ENCODE data around the gene PPIH.

The PPIH gene

DNA sequence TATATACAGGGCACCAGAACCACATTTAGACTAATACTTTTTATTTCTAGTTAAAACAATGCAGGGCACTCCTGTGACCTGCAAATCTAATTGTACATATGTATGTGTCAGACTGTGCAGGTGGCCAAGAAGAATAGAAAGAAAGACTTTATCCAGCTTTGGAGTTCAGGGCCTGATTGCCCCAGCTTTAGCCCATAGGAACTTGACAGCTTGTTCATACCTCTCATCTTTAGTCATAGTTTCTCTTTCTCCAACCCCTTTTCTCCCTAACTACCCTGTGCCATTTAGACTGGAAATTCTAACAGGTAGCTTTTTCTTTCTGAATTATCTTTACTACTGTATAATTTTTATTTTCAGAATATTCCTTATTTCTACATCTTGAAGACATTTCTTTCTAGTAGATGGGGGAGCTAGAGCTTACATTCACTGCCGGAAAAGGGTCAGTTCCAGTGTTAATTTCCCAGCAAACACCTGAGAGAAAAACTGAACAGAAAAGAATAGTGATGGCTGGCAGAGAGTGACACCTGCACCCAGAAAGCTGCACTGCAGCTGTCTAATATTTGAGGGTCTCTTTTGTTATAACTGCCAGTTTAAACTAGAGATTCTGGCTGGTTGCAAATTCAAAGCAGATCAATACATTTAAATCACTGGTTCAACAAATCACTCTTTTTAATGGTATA, 32.4 kb downstream of the PPIH start:
- Histone ChIP-seq H3K27ac (ENCODE audit: extremely low read depth, low read depth, low read length) (no peak overlapping the region), H3K36me3 (ENCODE audit: control insufficient read depth in 2 of 2, insufficient read depth in 1 of 2, low read length in 2 of 2) (peaks cover 3 to 82% of the 10 kb centered on the region in 2 experiments; a peak in 2 of 3 replicates), H3K9me3 (ENCODE audit: control insufficient read depth, insufficient read depth, low read depth, low read length) (no peaks in the 10 kb centered on the region), H3K4me3 (ENCODE audit: low read depth, low read length) (no peak overlapping the region), H3K4me1 (ENCODE audit: control insufficient read depth, insufficient read depth, low read length) (peaks cover 28% of the 10 kb centered on the region)
- ChIA-PET CTCF (interaction anchor here (0.6 to 1.6 kb wide), 5 partner anchors 17 to 543 kb away, joined by 3 to 6 read pairs (median 4); no protein-coding TSS in a partner anchor), POLR2A (interaction anchor here (1.6 to 2.9 kb wide), 2 partner anchors 8 to 76 kb away, joined by 5 to 19 read pairs; partner anchors contain the start of genes C1orf50, P3H1 and YBX1)
- TF ChIP-seq ZNF23 (tag by site-specific recombination; IDR thresholded peaks at IDR 0.05; ENCODE audit: borderline replicate concordance) (no peak), KLF9 (tag by site-specific recombination; IDR thresholded peaks at IDR 0.05; ENCODE audit: low read depth) (no peak), IKZF3 (tag by site-specific recombination; IDR thresholded peaks at IDR 0.05) (no peak), ZNF354C (tag by site-specific recombination; IDR thresholded peaks at IDR 0.05; ENCODE audit: borderline replicate concordance, low read depth) (no peak)
- TF ChIP-seq, protein P1, sequence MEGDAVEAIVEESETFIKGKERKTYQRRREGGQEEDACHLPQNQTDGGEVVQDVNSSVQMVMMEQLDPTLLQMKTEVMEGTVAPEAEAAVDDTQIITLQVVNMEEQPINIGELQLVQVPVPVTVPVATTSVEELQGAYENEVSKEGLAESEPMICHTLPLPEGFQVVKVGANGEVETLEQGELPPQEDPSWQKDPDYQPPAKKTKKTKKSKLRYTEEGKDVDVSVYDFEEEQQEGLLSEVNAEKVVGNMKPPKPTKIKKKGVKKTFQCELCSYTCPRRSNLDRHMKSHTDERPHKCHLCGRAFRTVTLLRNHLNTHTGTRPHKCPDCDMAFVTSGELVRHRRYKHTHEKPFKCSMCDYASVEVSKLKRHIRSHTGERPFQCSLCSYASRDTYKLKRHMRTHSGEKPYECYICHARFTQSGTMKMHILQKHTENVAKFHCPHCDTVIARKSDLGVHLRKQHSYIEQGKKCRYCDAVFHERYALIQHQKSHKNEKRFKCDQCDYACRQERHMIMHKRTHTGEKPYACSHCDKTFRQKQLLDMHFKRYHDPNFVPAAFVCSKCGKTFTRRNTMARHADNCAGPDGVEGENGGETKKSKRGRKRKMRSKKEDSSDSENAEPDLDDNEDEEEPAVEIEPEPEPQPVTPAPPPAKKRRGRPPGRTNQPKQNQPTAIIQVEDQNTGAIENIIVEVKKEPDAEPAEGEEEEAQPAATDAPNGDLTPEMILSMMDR (tag by site-specific recombination; IDR thresholded peaks at IDR 0.05): peak; percentile 11; the same call in 1 of the 2 replicates

- CTCF ChIA-PET: interaction anchor here (0.6 to 1.6 kb wide), 6 partner anchors 18 to 544 kb away, joined by 3 to 6 read pairs (median 4); no protein-coding TSS in a partner anchor
- POLR2A ChIA-PET: interaction anchor here (0.8 to 2.9 kb wide), 3 partner anchors 8 to 76 kb away, joined by 5 to 19 read pairs (median 6); partner anchors contain the start of genes C1orf50, P3H1 and YBX1
- Histone ChIP-seq H3K4me3 (ENCODE audit: low read depth, low read length) (no peak overlapping the region), H3K36me3 (ENCODE audit: control insufficient read depth in 2 of 2, insufficient read depth in 1 of 2, low read length in 2 of 2) (peaks cover 3 to 82% of the 10 kb centered on the region in 2 experiments; a peak in 2 of 3 replicates), H3K4me1 (ENCODE audit: control insufficient read depth, insufficient read depth, low read length) (peaks cover 23% of the 10 kb centered on the region), H3K9me3 (ENCODE audit: control insufficient read depth, insufficient read depth, low read depth, low read length) (no peaks in the 10 kb centered on the region), H3K27ac (ENCODE audit: extremely low read depth, low read depth, low read length) (no peak overlapping the region)
- TF ChIP-seq ZNF513 (tag by site-specific recombination; IDR thresholded peaks at IDR 0.05) (no peak), ZNF777 (tag by site-specific recombination; IDR thresholded peaks at IDR 0.05; ENCODE audit: borderline replicate concordance) (no peak), ZNF274 (IDR thresholded peaks at IDR 0.05; ENCODE audit: low read length) (no peak), ZNF274 (tag by site-specific recombination; IDR thresholded peaks at IDR 0.05; ENCODE audit: borderline replicate concordance) (no peak), ZFP3 (tag by site-specific recombination; IDR thresholded peaks at IDR 0.05; ENCODE audit: low read depth) (no peak), SETDB1 (IDR thresholded peaks at IDR 0.05; ENCODE audit: insufficient read length, low read length) (no peak)
- TF ChIP-seq, protein P2, sequence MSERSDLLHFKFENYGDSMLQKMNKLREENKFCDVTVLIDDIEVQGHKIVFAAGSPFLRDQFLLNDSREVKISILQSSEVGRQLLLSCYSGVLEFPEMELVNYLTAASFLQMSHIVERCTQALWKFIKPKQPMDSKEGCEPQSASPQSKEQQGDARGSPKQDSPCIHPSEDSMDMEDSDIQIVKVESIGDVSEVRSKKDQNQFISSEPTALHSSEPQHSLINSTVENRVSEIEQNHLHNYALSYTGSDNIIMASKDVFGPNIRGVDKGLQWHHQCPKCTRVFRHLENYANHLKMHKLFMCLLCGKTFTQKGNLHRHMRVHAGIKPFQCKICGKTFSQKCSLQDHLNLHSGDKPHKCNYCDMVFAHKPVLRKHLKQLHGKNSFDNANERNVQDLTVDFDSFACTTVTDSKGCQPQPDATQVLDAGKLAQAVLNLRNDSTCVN (tag by site-specific recombination; optimal IDR thresholded peaks at IDR 0.05): no peak
- TF ChIP-seq, protein P3, sequence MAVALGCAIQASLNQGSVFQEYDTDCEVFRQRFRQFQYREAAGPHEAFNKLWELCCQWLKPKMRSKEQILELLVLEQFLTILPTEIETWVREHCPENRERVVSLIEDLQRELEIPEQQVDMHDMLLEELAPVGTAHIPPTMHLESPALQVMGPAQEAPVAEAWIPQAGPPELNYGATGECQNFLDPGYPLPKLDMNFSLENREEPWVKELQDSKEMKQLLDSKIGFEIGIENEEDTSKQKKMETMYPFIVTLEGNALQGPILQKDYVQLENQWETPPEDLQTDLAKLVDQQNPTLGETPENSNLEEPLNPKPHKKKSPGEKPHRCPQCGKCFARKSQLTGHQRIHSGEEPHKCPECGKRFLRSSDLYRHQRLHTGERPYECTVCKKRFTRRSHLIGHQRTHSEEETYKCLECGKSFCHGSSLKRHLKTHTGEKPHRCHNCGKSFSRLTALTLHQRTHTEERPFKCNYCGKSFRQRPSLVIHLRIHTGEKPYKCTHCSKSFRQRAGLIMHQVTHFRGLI (tag by site-specific recombination; IDR thresholded peaks at IDR 0.05): no peak
Measured at GRCh38 chr1:42691157-42691498, 32.9 kb downstream of the PPIH start.

DNA sequence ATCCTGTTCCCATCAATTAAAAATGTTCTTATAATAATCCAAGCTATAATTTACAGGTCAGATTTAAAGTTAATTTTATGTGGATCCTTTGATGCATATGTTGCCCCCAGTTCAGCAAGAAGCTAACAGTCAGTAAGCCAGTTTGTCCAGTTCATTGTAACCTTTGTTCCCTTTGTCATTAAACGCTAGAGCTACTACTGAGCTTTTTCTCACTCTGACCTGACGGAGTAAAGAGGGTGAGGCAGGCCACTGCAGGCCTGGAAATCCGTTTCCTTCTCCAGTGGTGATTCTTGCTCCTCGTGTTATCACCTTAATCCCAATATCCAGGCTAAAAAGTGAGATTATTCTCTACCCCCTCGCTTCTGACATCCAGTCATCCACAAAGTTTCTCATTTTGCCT, 34.2 kb downstream of the PPIH start:
- H3K27ac ChIP-seq (ENCODE audit: extremely low read depth, low read depth, low read length): no peak overlapping the region
- no peaks in the 10 kb centered on the region for H3K9me3 ChIP-seq (ENCODE audit: control insufficient read depth, insufficient read depth, low read depth, low read length)
- peaks cover 8 to 83% of the 10 kb centered on the region in 2 experiments for H3K36me3 ChIP-seq (ENCODE audit: control insufficient read depth in 2 of 2, insufficient read depth in 1 of 2, low read length in 2 of 2)
- POLR2A ChIA-PET: interaction anchor here (2.9 kb wide), 1 partner anchor 10 kb away, joined by 19 read pairs; the partner anchor contains the start of gene YBX1
- H3K4me1 ChIP-seq (ENCODE audit: control insufficient read depth, insufficient read depth, low read length): peaks cover 17% of the 10 kb centered on the region
- H3K4me3 ChIP-seq (ENCODE audit: low read depth, low read length): no peak overlapping the region
- TF ChIP-seq ZBTB20 (tag by site-specific recombination; IDR thresholded peaks at IDR 0.05) (no peak), GLIS1 (tag by site-specific recombination; IDR thresholded peaks at IDR 0.05) (no peak)
- TF ChIP-seq, protein P4, sequence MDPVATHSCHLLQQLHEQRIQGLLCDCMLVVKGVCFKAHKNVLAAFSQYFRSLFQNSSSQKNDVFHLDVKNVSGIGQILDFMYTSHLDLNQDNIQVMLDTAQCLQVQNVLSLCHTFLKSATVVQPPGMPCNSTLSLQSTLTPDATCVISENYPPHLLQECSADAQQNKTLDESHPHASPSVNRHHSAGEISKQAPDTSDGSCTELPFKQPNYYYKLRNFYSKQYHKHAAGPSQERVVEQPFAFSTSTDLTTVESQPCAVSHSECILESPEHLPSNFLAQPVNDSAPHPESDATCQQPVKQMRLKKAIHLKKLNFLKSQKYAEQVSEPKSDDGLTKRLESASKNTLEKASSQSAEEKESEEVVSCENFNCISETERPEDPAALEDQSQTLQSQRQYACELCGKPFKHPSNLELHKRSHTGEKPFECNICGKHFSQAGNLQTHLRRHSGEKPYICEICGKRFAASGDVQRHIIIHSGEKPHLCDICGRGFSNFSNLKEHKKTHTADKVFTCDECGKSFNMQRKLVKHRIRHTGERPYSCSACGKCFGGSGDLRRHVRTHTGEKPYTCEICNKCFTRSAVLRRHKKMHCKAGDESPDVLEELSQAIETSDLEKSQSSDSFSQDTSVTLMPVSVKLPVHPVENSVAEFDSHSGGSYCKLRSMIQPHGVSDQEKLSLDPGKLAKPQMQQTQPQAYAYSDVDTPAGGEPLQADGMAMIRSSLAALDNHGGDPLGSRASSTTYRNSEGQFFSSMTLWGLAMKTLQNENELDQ (tag by site-specific recombination; IDR thresholded peaks at IDR 0.05; ENCODE audit: low read depth): no peak
- CTCF ChIA-PET: no interaction called here
